Coronary artery (tissue), 2 donors: ENCODE data around the gene CFP.
A peak's percentile ranks its signal among the peaks of the same experiment; 100 is the strongest.

ENCODE experiments used
- DNase-seq: peaks from one replicate; pipeline ENCODE4 v3.0.0-alpha.2; 2017; ENCODE audit warnings: low spot score
- H3K27ac ChIP-seq, 2 donors: fragments of 200-600 bp; sonication (generic); one replicate each; pipeline ENCODE4 v1.5.1; 2016 to 2019
- H3K4me3 ChIP-seq: fragments of 200-600 bp; sonication (generic); 2 replicates; pipeline ENCODE4 v1.5.1; 2016; ENCODE audit warnings: mild to moderate bottlenecking, moderate library complexity
- CTCF ChIP-seq: fragments of 200-600 bp; sonication (generic); IDR thresholded peaks from one replicate; pipeline ENCODE4 v1.5.1; 2019; ENCODE audit warnings: antibody characterized with exemption

Gene CFP

GRCh38 chrX:47625365-47625764, 4.4 kb downstream of the CFP start:
- no peak for TF ChIP-seq CTCF
- Histone ChIP-seq H3K4me3 (no peak overlapping the region), H3K27ac (no peak overlapping the region)
- DNase-seq, result no peak

- Histone ChIP-seq H3K4me3 (peak overlapping the region; percentile 53), H3K27ac (no peak overlapping the region)
- DNase-seq, result no peak
- no peak for TF ChIP-seq CTCF
Measured at GRCh38 chrX:47623540-47624027, 6.1 kb downstream of the CFP start.

GRCh38 chrX:47621851-47622250, 7.9 kb downstream of the CFP start:
- no peak for TF ChIP-seq CTCF
- H3K4me3 ChIP-seq, result no peak overlapping the region
- H3K27ac ChIP-seq, result no peak overlapping the region
- DNase-seq, result peak; percentile 9

- TF ChIP-seq CTCF, result no peak
- no peak for DNase-seq
- no peak overlapping the region for H3K4me3 ChIP-seq
- no peak overlapping the region for H3K27ac ChIP-seq
Measured at GRCh38 chrX:47620303-47620685, 9.4 kb downstream of the CFP start.

GRCh38 chrX:47619486-47620302, 10.0 kb downstream of the CFP start, which contains the start of gene SYN1:
TSS of gene SYN1 (minus strand) at chrX:47619857. CDS start at chrX:47619728, 129 bp downstream.
- no peak for TF ChIP-seq CTCF
- DNase-seq, result no peak
- peak within 1 kb of the TSS; percentile 67 for H3K4me3 ChIP-seq
- H3K27ac ChIP-seq, result no peak within 1 kb of the TSS

GRCh38 chrX:47618923-47619485, 10.7 kb downstream of the CFP start:
- no peak for DNase-seq
- H3K27ac ChIP-seq, result no peak overlapping the region
- H3K4me3 ChIP-seq, result peak overlapping the region; percentile 67
- no peak for TF ChIP-seq CTCF

GRCh38 chrX:47614618-47615017, 15.1 kb downstream of the CFP start:
- DNase-seq, result no peak
- TF ChIP-seq CTCF, result no peak
- no peak overlapping the region for H3K4me3 ChIP-seq

More at GRCh38 chrX:47614618-47615017, 15.1 kb downstream of the CFP start:
- H3K27ac ChIP-seq, result no peak overlapping the region
